B cell (primary cell): Measurements from ENCODE around the gene MRPL23. TPM values are rescaled to one million over a fixed set of nuclear protein-coding genes. Genes with fewer than 3 reads are reported as not detected.

Source experiments
- ATAC-seq: fragments of 200-7000 bp; cut with Tn5 transposase; one replicate; pipeline ENCODE4 v1.10.0; 2021; ENCODE audit warnings: low read depth, mild to moderate bottlenecking, moderate number of reproducible peaks, moderate library complexity
- CTCF ChIA-PET: fragments of 350-600 bp; sonication (Branson Sonifier 250); formaldehyde crosslinking; loops from one replicate; lab custom pipeline; 2021; ENCODE audit warnings: antibody characterized with exemption, inconsistent platforms; lab: Charles Lee
- POLR2A ChIA-PET: fragments of 350-600 bp; sonication (Branson Sonifier 250); formaldehyde crosslinking; loops from one replicate; lab custom pipeline; 2021; ENCODE audit warnings: antibody characterized with exemption; lab: Charles Lee
- DNase-seq: peaks from one replicate; pipeline ENCODE4 v3.0.0; 2013
- H2AFZ ChIP-seq: 2 replicates; pipeline ENCODE4 v1.6.1; 2012; ENCODE audit warnings: mild to moderate bottlenecking, low read depth, low read length; ENCODE audit not compliant: insufficient read depth, poor library complexity, severe bottlenecking
- H3K27ac ChIP-seq, 2 donors: 1 replicate in 1 of 2; 2 replicates in 1 of 2; pipeline ENCODE4 v1.5.1; 2012 to 2013; ENCODE audit warnings: low read length in 2 of 2, mild to moderate bottlenecking in 2 of 2, moderate library complexity in 1 of 2
- H3K27me3 ChIP-seq, 4 experiments: fragments of 200-600 bp in 1 of 4; sonication (generic) in 1 of 4; replicated peaks in 1 of 4; 1 replicate in 2 of 4; 2 replicates in 2 of 4; pipeline versions ENCODE4 v1.6.1 to v1.7.0; 2013 to 2016; ENCODE audit warnings: low read length in 3 of 4, mild to moderate bottlenecking in 2 of 4, mixed read lengths in 1 of 4, moderate library complexity in 1 of 4; ENCODE audit not compliant: insufficient read depth in 4 of 4, control insufficient read depth in 3 of 4; ENCODE audit errors: control extremely low read depth in 1 of 4
- H3K36me3 ChIP-seq, 2 experiments: replicated peaks in 1 of 2; 1 replicate in 1 of 2; 2 replicates in 1 of 2; pipeline versions ENCODE4 v1.6.1 to v1.7.1; 2013; ENCODE audit warnings: low read length in 1 of 2; ENCODE audit not compliant: insufficient read depth in 2 of 2, control insufficient read depth in 1 of 2; ENCODE audit errors: control extremely low read depth in 1 of 2, extremely low read depth in 1 of 2
- H3K4me1 ChIP-seq, 2 donors: fragments of 200-600 bp in 1 of 2; sonication (generic) in 1 of 2; 1 replicate in 1 of 2; 2 replicates in 1 of 2; pipeline versions ENCODE4 v1.5.1 to v1.6.1; 2013 to 2017; ENCODE audit warnings: low read length in 2 of 2; ENCODE audit not compliant: control insufficient read depth in 2 of 2, insufficient read depth in 2 of 2
- H3K4me2 ChIP-seq: replicated peaks from 2 replicates; pipeline ENCODE3; 2012; ENCODE audit warnings: mild to moderate bottlenecking, low read depth, low read length; ENCODE audit not compliant: poor library complexity, severe bottlenecking
- H3K4me3 ChIP-seq, 5 experiments: fragments of 200-600 bp in 1 of 5; sonication (generic) in 1 of 5; 1 replicate in 3 of 5; 2 replicates in 2 of 5; pipeline versions ENCODE4 v1.5.1 to v1.7.0; 2011 to 2016; ENCODE audit warnings: low read length in 4 of 5, mild to moderate bottlenecking in 4 of 5, low read depth in 2 of 5, control low read depth in 1 of 5, moderate library complexity in 1 of 5; ENCODE audit not compliant: insufficient read depth in 1 of 5; ENCODE audit errors: control extremely low read depth in 1 of 5, extremely low read depth in 1 of 5
- H3K79me2 ChIP-seq: fragments of 200-600 bp; sonication (generic); one replicate; pipeline ENCODE4 v1.6.0; 2016; ENCODE audit warnings: low read length; ENCODE audit not compliant: control insufficient read depth, insufficient read depth
- H3K9ac ChIP-seq: fragments of 200-600 bp; sonication (generic); 2 replicates; pipeline ENCODE4 v1.6.1; 2017; ENCODE audit warnings: mild to moderate bottlenecking, low read length, moderate library complexity
- H3K9me3 ChIP-seq, 3 donors: one replicate each; pipeline versions ENCODE4 v1.6.1 to v1.7.1; 2013; ENCODE audit warnings: low read length in 2 of 3; ENCODE audit not compliant: control insufficient read depth in 2 of 3, insufficient read depth in 1 of 3; ENCODE audit errors: control extremely low read depth in 1 of 3
- H4K20me1 ChIP-seq: 2 replicates; pipeline ENCODE4 v1.6.0; 2012; ENCODE audit warnings: mild to moderate bottlenecking, low read length; ENCODE audit not compliant: insufficient read depth, control insufficient read depth, poor library complexity, severe bottlenecking
- H3K27ac Mint-ChIP-seq: one replicate; pipeline ENCODE4 v1.8.0; 2021; ENCODE audit warnings: mixed read lengths
- H3K27me3 Mint-ChIP-seq: one replicate; pipeline ENCODE4 v1.8.0; 2021; ENCODE audit warnings: mixed read lengths
- H3K4me1 Mint-ChIP-seq: one replicate; pipeline ENCODE4 v1.8.0; 2021; ENCODE audit warnings: mixed read lengths
- H3K4me3 Mint-ChIP-seq: one replicate; pipeline ENCODE4 v1.8.0; 2021; ENCODE audit warnings: mixed read lengths
- H3K9me3 Mint-ChIP-seq: one replicate; pipeline ENCODE4 v1.8.0; 2022; ENCODE audit warnings: mixed read lengths; ENCODE audit not compliant: insufficient read depth
- CTCF ChIP-seq: fragments of 200-600 bp; IDR thresholded peaks from one replicate; pipeline ENCODE4 v1.8.0; 2022; ENCODE audit warnings: antibody characterized with exemption, mild to moderate bottlenecking
- EZH2 ChIP-seq: IDR thresholded peaks from 2 replicates; pipeline ENCODE4 v1.6.1; 2012; ENCODE audit warnings: borderline replicate concordance, low read depth, mild to moderate bottlenecking, moderate library complexity, low read length; ENCODE audit not compliant: insufficient read depth, poor library complexity, severe bottlenecking
- WGBS: methylation state at CpG from one replicate; pipeline ENCODE4 v1.1.5; 2013; ENCODE audit warnings: missing lambda C conversion rate; ENCODE audit not compliant: insufficient coverage; 5-methylcytosine and 5-hydroxymethylcytosine counted together
- intact Hi-C: fragments of 100-400 bp; cut with micrococcal nuclease; formaldehyde crosslinking; loops from one replicate; pipeline ENCODE4 v1.10.0; 2022
- polyA plus RNA-seq: library from polyadenylated mRNA; depleted of rRNA; stranded (reverse); fragments of >200 nt; gene quantifications from 2 replicates; pipeline ENCODE4 v1.2.3, GENCODE V29; 2012
- total RNA-seq, 2 donors: library from RNA; stranded (reverse); fragments of 120-200 nt in 1 of 2; gene quantifications; 1 replicate in 1 of 2; 2 replicates in 1 of 2; pipeline versions ENCODE4 v1.2.3 to v1.2.4, GENCODE V29; 2013 to 2022

MRPL23 gene
- total and polyA plus RNA-seq, 2 donors (not counting 1 experiment from before 2014, with no cell fraction given), result 47.8 to 63.2 TPM

GRCh38 chr11:1959786-1960185 is 12.7 kb downstream of the MRPL23 start:
- H3K27me3 Mint-ChIP-seq, result no peaks in the 10 kb centered on the region
- Histone ChIP-seq H3K4me3 (no peak overlapping the region), H3K9ac (no peak overlapping the region), H3K9me3 (no peaks in the 10 kb centered on the region), H3K36me3 (no peaks in the 10 kb centered on the region), H3K4me1 (no peaks in the 10 kb centered on the region), H3K27ac (no peak overlapping the region), H3K27me3 (no peaks in the 10 kb centered on the region), H3K79me2 (no peaks in the 10 kb centered on the region), H2AFZ (no peak overlapping the region), H4K20me1 (no peaks in the 10 kb centered on the region), H3K4me2 (no peak overlapping the region)
- H3K9me3 Mint-ChIP-seq, result no peaks in the 10 kb centered on the region
- H3K27ac Mint-ChIP-seq, result no peak overlapping the region
- WGBS, result no CpG with 5 or more reads among the region's 17 CpGs
- H3K4me1 Mint-ChIP-seq, result no peaks in the 10 kb centered on the region
- DNase-seq (no peak), ATAC-seq (no peak)
- ChIA-PET CTCF (no interaction called here), POLR2A (no interaction called here)
- no peak overlapping the region for H3K4me3 Mint-ChIP-seq
- intact Hi-C loops, result no loop called here
- TF ChIP-seq EZH2 (no peak), CTCF (no peak)

- H3K9ac ChIP-seq, result no peak overlapping the region
- WGBS, result no CpG with 5 or more reads among the region's 20 CpGs
- no peak overlapping the region for H3K27ac ChIP-seq
- POLR2A ChIA-PET, result no interaction called here
- Mint-ChIP-seq H3K4me1 (no peaks in the 10 kb centered on the region), H3K9me3 (no peaks in the 10 kb centered on the region), H3K27me3 (no peaks in the 10 kb centered on the region), H3K27ac (no peak overlapping the region), H3K4me3 (no peak overlapping the region)
- no peak overlapping the region for H2AFZ ChIP-seq
- no peaks in the 10 kb centered on the region for H3K9me3 ChIP-seq
- no peak overlapping the region for H3K4me3 ChIP-seq
- H3K27me3 ChIP-seq, result no peaks in the 10 kb centered on the region
- H3K36me3 ChIP-seq, result no peaks in the 10 kb centered on the region
- no peaks in the 10 kb centered on the region for H3K79me2 ChIP-seq
- CTCF ChIA-PET, result no interaction called here
- H3K4me2 ChIP-seq, result no peak overlapping the region
- intact Hi-C loops, result no loop called here
- DNase-seq (no peak), ATAC-seq (no peak)
- TF ChIP-seq CTCF (no peak), EZH2 (no peak)
- no peaks in the 10 kb centered on the region for H4K20me1 ChIP-seq
- no peaks in the 10 kb centered on the region for H3K4me1 ChIP-seq
Measured at GRCh38 chr11:1963864-1964263, 16.7 kb downstream of the MRPL23 start.
